ENCODE measurements around the gene C11orf68.

The C11orf68 gene

GRCh38 chr11:65918211-65919140 is at the start of gene C11orf68:
C11orf68 (minus strand) TSS chr11:65919062; CDS start chr11:65919031, 31 bp downstream.
- peak within 1 kb of the TSS; percentile 95 for H3K4me3 ChIP-seq (ENCODE audit: low read depth, low read length)
- 0 out of 2 replicates have a peak, but pooled peaks have one; percentile 1 for TF ChIP-seq CTCF (IDR thresholded peaks at IDR 0.05; ENCODE audit: control insufficient read depth, extremely low read depth, insufficient read depth)
- DNase-seq (ENCODE audit: low read depth), result no peak

- no peak for TF ChIP-seq CTCF (IDR thresholded peaks at IDR 0.05; ENCODE audit: control insufficient read depth, extremely low read depth, insufficient read depth)
- no peak overlapping the region for H3K4me3 ChIP-seq (ENCODE audit: low read depth, low read length)
- DNase-seq (ENCODE audit: low read depth), result no peak
These were observed 48.6 kb upstream of the C11orf68 start for GRCh38 chr11:65967329-65967934.

- DNase-seq (ENCODE audit: low read depth), result no peak
- TF ChIP-seq CTCF (IDR thresholded peaks at IDR 0.05; ENCODE audit: control insufficient read depth, extremely low read depth, insufficient read depth), result no peak
- H3K4me3 ChIP-seq (ENCODE audit: low read depth, low read length), result no peak overlapping the region
These were observed 47.3 kb upstream of the C11orf68 start for GRCh38 chr11:65965986-65966762.

GRCh38 chr11:65964906-65965305 is 46.0 kb upstream of the C11orf68 start:
- DNase-seq (ENCODE audit: low read depth), result no peak
- TF ChIP-seq CTCF (IDR thresholded peaks at IDR 0.05; ENCODE audit: control insufficient read depth, extremely low read depth, insufficient read depth), result no peak
- no peak overlapping the region for H3K4me3 ChIP-seq (ENCODE audit: low read depth, low read length)

- no peak for TF ChIP-seq CTCF (IDR thresholded peaks at IDR 0.05; ENCODE audit: control insufficient read depth, extremely low read depth, insufficient read depth)
- peak overlapping the region; percentile 72 for H3K4me3 ChIP-seq (ENCODE audit: low read depth, low read length)
- no peak for DNase-seq (ENCODE audit: low read depth)
These were observed 43.3 kb upstream of the C11orf68 start for GRCh38 chr11:65962141-65962564.

GRCh38 chr11:65961267-65962140 is 42.6 kb upstream of the C11orf68 start, which contains the start of gene SART1:
SART1 (plus strand) TSS chr11:65961734; CDS start chr11:65961781, 47 bp downstream.
- DNase-seq (ENCODE audit: low read depth), result peak; percentile 86

More at GRCh38 chr11:65961267-65962140, 42.6 kb upstream of the C11orf68 start, which contains the start of gene SART1:
- peak within 1 kb of the TSS; percentile 72 for H3K4me3 ChIP-seq (ENCODE audit: low read depth, low read length)
- TF ChIP-seq CTCF (IDR thresholded peaks at IDR 0.05; ENCODE audit: control insufficient read depth, extremely low read depth, insufficient read depth), result no peak
